ENCODE measurements around the gene FSTL4.

DNA sequence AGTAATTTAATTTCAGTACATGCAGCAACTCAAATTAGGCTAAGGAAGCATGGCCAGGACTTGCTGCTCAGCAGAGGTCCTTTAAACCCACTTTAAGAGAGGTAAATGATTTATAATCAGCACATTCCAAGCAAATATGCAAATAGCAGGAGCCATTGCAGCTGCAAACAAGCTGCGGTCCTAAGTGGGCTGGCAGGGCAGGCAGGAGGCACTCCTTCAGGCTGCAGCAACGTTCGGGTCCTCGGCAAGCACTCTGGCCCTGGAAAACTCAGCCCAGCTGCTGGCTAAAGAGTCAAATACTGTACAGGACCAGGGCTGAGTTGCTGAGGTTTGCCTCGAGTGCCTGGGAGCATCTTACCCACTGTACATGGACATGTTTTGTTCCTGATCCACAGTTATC lies 126.9 kb downstream of the FSTL4 start:
- no peak for TF ChIP-seq CTCF (IDR thresholded peaks at IDR 0.05; ENCODE audit: borderline replicate concordance, extremely low read depth, low read length, poor library complexity, severe bottlenecking)
- no peak for TF ChIP-seq EZH2 (IDR thresholded peaks at IDR 0.05; ENCODE audit: borderline replicate concordance, low read depth, low read length, severe bottlenecking)
